Islet of Langerhans (tissue), 1 donor: ENCODE results near the gene ACAP2.
"Not testable (repeated sequence)": the region's sequence is repeated elsewhere in the genome, so short reads cannot be mapped to it uniquely, and the experiment has no call there.

Experiments
- FAIRE-seq: peaks from one replicate; lab custom pipeline; 2011; peaks lifted over from hg19 to GRCh38; lab: Jason Lieb, UNC

Gene ACAP2

DNA sequence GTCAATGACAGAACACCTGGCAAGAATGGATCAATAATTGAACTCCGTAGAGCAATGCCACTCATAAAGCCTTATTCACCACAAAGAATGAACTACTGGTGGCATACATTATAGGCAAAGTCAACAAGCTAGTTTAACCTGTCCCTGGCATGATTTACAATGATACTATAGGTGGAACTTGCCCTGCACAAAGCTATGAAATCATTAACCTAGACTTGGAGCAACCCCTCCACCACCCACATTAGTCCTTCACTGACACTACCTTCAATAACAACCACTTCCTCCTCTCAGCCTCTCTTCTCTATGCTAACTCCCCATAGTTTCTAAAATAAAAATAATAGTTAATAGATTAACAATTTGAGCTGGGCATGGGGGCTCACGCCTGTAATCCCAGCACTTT lies 54.4 kb downstream of the ACAP2 start:
- no peak for FAIRE-seq

DNA sequence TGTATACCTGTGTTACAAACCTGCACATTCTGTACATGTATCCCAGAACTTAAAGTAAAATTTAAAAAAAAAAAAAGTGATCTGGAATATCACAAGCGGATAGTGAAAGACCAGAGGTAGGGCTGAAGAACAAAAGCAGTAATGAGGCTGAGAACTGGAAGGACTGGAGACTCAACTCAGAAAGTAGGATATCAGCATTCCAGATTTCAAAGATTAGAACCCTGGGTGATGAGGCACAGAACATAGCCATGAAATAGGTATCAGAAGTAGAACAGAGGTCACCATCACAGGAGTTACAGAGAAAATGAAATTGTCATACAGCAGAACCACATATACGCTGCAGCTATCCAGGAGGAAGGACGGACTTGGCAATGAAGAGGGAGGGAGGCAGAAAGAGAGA lies 56.1 kb downstream of the ACAP2 start:
- no peak for FAIRE-seq

DNA sequence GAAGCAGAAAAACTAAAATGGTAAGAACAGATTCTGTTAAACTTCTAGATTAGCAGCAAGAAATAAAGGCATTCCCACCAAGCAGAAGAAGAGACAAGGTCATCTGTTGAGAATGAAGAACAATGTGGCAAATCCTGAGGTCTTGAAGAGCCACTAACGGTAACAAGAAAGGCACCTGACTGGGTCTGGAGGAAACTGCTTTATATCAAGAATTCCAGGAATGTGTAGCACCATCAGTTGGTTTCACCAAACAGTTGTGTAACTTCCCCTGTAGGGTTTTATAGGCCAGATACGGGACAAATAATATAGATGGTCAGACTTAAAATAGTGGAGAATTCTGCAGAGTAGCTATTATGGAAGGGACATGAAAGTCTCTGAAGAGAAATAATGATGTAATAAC lies 57.3 kb downstream of the ACAP2 start:
- FAIRE-seq: no peak

DNA sequence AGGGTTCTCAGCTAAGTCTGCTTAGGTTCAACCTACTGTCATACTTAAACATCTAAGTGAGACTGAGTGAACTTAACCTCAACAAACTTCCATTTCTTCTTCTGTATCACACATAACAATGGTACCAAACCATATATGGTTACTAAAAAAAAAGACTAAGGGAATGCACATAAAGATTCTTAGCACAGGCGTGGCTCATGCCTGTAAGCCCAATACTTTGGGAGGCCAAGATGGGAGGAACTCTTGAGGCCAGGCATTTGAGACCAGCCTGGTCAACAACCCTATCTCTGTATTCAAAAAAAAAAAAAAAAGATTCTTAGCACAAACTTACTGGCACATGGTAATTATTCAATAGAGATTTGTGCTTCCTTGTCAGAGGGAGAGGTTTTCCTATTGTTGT lies 57.9 kb downstream of the ACAP2 start:
- FAIRE-seq: no peak

DNA sequence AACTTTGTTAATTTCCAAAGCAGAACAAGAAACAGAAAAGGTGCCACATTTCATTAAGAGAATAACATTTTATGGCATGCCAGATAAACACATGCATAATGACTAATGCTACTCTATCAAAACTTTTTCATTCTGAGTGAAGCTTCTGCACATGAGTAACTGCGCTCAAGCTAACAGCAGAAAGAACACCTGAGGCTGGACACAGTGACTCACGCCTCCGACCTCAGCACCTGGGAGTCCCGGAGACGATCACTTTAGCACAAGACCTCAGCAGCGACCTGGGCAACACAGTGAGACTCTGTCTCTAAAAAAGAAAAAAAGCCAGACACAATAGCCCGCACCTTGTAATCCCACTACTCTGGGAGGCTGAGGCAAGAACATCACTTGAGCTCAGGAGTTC lies 70.6 kb downstream of the ACAP2 start:
- FAIRE-seq: no peak

DNA sequence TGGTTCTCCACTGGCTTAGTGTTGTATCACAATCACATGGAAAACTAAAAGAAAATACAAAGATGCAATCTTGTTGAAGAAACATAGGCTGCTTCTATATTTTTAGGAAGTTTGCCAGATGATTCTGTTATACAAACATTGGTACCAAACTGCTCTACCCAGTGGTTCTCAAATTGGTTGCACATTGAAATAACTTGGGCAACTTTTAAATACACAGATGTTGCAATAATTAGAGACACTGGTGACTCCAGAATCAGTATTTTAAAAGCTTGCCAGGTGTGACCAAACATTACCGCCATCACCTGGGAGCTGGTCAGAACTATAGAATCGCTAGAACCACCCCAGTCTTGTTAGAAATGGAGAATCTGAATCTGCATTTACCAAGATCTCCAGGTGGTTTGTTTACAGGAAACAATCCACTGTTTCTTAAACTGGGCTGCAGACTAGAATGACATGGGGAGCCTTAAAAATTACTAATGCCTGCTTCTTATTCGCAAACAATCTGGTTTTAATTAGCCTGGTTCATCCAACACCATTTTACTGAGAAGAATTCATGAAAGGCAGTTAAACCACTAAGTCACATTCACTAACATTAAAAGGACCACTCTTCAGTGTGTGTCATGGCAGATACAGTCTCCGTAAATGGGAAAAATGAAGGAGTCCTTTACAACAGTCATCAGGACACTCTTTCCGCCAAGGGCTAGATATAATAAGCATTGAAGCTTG lies 76.5 kb downstream of the ACAP2 start:
- no peak for FAIRE-seq

DNA sequence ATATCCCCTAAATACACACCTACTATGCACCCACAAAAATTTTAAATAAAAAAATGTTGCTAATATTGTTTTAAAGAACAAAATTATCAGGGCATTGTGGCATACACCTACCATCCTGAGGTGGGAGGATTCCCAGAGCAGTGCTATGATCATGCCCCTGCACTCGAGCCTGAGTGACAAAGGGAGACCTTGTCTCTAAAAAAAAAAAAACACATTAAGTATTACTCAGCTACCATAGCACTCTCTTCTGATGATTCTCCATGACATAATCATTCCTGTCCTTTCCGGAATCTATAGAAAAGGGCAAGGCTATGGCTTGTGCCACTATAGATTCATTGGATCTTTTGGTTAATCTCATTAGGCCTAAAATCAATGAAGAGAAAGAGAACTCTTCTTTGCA lies 77.4 kb downstream of the ACAP2 start:
- FAIRE-seq: no peak

DNA sequence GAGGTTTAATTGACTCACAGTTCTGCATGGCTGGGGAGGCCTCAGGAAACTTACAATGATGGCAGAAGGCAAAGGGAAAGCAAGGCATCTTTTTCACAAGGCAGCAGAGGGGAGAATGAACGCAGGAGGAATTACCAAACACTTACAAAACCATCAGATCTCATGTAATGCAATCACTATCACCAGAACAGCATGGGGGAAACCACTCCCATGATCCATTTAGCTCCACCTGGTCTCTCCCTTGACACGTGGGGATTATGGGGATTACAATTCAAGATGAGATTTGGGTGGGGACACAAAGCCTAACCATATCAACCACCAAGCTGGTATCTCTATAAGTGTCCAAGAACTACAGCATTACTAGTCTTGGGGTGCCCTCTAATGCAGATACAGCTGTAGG lies 85.0 kb downstream of the ACAP2 start:
- not testable (repeated sequence) for FAIRE-seq

DNA sequence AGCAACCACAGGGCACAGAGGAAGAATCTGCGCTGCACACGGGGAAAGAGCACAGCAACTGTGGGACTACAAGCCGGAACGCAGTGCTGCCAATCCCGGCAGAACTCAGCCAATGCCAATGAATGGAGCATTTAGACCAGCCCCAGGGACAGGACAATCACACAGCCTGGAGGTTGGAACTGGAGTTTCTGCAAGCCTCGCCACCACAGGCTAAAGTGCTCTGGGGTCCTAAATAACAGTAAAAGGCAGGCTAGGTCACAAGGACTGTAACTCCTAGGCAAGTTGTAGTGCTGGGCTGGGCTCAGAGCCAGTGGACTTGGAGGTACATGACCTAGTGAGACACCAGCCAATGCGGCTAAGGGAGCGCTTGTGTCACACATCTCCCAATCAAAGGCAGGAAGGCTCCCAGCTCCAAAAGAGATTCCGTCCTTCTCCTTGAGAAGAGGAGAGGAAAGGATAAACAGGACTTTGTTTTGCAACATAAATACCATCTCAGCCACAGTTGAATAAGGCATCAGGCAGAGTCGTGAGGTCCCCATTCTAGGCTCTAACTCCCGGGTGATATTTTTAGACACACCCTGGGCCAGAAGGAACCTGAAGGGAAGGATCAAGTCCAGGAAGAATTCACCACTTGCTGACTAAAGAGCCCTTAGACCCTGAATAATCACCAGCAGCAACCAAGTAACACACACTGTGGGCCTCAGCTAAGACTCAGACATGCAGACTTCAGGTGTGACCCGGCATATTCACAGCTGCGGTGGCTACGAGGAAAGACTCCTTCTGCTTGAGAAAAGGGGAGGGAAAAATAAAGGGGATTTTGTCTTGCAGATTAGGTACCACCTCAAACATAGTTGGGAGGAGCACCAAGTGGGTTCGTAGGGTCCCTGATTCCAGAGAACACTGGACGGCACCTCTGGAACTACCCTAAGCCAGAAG lies 86.4 kb downstream of the ACAP2 start:
- no peak for FAIRE-seq

DNA sequence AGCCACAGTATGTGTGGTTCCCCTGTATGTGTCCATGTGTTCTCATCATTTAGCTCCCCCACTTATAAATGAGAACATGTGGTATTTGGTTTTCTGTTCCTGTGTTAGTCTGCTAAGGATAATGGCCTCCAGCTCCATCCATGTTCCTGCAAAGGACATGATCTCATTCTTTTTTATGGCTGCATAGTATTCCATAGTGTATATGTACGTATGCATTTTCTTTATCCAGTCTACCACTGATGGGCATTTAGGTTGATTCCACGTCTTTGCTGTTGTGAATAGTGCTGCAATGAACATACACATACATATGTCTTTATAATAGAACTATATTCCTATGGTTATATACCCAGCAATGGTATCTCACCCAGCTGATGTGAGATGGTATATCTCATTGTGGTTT lies 88.8 kb downstream of the ACAP2 start:
- not testable (repeated sequence) for FAIRE-seq

DNA sequence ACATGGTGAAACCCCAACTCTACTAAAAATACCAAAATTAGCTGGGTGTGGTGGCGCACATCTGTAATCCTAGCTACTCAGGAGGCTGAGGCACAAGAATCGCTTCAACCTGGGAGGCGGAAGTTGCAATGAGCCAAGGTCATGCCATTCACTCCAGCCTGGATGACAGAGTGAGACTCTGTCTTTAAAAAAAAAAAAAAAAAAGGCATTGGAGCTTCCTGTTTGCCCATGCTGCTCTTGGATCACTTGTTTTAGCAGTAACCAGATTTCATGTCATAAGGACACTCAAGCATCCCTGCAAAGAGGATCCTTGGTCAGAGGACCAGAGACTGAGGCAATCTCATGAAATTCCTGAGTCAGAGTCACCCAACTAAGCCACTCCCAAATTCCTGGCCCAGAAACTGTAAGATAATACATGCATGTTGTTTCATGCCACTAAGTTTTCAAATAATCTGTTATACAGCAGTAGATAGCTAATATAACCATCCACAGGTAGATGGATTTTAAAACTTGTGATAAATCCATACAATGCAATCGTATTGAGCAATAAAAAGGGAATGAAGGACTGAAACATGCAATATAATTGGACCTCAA lies 89.8 kb downstream of the ACAP2 start:
- FAIRE-seq: no peak

DNA sequence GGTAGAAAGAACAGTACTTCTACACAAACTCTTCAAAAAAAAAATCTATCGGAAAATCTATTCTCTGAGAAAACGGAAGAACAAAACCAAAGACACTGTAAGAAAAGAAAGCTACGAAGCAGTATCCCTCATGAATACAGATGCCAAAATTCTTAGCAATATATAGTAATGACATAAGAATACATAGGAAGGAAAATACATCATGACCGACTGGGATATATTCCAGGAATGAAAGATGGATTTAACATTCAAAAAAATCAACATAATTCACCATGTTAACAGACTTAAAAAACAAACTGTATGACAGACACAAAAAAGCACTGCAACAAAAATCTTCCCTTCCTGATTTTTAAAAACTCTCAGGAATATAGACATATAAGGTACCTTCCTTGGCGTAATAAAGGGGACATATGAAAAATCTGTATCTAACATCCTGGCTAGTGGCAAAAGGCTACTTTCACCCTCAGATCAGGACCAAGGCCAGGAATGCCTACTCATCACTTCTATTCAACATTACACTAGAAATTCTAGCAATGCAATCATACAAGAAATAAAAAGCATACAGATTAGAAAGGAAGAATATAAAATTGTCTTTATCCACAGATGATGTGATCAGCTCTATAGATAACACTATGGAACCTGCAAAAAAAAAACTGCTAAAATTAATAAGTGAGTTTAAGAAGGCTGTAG lies 94.2 kb downstream of the ACAP2 start:
- FAIRE-seq: no peak

DNA sequence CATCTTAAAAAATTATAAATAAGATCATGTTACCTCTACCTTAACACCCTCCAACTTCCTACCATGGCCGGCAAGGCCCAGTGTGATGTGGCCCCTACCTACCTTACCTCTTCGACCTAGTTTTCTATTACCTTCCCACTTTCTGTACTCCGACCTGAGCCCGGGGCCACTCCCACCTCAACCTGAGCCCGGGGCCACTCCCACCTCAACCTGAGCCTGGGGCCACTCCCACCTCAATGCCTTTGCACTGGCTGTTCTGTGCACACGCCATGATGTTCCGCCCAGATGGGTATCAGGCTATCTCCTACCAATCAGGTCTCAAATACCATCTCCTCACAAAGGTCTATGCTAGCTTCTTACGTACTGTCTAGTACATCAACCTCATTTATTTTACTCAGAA lies 105.1 kb downstream of the ACAP2 start:
- FAIRE-seq: no peak

DNA sequence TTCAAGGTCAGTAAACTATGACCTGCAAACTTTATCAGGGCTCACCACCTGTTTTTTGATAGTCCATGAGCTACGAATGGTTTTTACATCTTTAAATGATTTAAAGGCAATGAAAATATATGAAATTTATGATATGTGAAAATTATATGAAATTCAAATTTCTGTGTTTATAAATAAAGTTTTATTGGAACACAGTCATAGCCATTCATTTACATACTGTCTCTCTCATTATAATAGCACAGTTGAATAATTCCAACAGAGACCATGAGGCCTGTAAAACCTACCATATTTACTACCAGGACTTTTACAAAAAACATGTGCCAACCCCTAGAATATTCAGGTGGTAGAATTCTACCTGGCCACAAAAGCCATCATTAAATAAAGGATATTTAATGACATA lies 107.9 kb downstream of the ACAP2 start:
- no peak for FAIRE-seq

DNA sequence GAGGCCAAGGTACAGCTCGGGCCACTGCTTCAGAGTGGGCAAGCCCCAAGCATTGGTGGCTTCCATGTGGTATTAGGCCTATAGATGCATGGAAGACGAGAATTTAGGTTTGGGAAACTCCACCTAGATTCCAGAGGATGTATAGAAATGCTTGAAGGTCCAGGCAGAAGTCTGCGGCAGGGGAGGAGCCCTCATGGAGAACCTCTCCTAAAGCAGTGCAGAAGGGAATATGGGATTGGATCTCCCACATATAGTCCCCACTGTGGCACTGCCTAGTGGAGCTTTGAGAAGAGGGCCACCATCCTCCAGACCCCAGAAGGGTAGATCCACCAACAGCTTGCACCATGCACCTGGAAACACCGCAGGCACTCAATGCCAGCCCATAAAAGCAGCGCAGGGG lies 123.8 kb downstream of the ACAP2 start:
- no peak for FAIRE-seq

DNA sequence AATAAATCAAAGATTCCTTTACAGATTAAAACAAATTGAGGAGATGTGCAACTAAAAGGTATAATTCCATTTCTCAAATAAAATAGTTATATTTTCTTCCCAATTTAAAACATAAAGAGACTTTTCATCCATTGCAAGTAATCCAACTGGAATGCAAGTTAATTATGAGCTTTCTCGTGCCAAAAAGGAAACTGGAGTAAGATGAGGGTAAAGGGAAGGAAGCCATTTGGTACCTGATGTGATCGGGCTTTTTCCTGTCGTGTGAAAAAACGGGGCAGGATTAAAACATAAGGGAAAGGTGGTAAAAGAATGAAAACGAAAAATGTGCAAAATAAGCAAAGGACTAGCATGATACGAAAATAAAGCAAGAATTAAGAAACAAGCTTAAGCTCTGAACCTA lies 130.1 kb downstream of the ACAP2 start:
- no peak for FAIRE-seq

DNA sequence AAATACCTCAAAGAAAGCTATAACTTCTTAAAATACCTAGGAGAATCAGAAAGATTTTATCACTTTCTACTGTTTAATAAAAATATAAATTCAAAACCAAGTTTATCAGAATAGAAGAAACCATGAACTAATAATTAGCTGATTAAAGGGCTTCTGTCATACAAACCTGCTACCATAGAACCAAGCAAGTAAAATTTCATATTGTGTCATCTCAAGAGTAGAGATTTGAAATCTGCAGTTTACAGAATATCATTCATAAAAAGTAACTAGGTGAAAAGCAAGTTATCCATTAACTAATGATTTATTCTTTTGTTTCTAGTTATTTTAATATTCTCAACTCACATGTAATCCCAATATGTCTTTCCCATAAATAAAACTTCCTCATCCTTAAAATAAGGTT lies 135.1 kb downstream of the ACAP2 start:
- FAIRE-seq: peak; percentile 84

DNA sequence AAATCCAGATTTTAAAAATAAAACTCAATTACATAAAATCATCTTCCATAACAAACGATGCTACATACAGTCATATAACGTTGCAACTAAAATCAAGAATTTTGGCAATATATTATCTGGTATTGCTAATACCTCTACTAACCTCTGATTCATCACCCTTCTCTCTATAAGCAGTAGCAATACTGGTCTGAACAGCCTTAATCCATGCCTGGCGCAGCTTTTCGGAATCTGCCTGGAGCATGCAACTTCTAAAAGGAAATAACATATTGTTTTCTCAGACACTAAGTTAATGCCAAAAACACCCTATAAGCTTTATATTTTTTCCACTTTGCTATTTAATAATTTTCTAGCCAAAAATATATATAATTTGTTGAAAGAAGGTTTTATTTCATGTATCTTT lies 136.5 kb downstream of the ACAP2 start:
- FAIRE-seq: no peak

DNA sequence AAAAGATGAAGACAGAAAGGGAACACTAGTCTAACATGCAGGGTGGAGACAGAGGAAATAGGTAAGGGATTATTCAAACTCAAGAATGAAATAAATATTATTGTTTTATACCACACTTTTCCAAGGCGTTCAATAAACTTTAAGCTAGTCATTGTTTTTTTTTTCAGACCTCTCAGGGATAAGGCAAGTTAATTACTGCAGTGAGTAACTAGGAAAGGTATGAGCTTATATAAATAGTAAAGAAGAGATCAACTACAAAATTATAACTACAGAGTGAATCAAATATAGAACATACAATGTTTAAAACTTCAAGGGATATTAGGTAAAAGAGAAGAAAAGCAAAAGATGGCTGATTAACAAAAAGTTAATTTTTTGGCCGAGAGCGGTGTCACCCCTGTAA lies 140.4 kb downstream of the ACAP2 start:
- FAIRE-seq: no peak

DNA sequence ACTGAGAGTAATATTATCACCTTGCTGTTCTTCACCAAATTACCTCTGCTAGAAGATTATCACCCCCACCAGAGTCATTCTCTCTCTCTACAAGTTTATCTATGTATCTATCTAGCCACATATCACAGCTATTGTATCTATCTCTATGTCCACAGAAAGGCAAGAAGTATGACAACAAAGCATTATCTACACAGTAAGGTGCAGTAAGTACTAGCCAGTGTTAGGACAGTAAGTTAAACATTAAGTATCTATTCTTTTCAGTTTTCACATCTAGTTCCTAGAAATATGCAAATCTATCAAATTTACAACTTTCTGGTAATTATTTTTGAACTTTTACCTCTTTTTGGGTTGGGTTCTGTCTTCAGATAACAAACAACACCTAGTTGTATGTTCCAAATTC lies 145.4 kb downstream of the ACAP2 start:
- no peak for FAIRE-seq

DNA sequence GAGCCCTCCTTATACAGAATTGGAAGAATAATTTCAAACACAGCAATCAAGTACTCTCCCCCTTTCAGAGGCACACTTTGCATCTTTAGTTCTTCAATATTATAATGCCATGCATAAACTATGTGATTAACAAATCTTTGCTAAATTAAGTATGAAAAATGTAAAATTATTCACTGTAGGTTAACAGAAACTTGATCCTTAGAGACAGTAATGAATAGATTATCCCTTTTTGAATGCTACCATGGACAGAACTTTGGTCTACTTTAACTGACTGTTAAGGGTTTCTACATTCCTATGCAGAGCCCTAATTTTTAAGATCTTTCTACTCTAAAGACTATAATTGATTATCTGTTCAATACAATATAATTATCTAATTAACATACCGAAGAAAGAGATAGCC lies 146.2 kb downstream of the ACAP2 start:
- no peak for FAIRE-seq

DNA sequence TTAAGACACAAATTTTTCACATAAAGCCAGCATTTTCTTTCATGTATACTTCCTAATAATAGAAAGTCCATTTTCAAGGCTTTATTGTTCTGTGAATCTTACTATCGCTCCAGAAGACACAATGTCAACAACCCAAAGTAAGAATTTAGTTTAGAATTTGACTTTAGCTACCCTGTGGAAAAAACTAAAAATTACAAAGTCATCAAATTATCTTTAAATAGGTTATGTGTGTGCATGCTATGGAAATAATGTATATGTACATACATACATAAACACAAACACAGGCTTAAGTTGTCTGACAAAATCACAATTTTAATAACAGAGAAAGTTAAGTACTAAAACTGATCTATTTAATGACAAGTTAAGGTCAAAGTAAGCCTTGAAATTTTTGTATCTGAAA lies 151.7 kb downstream of the ACAP2 start:
- no peak for FAIRE-seq

DNA sequence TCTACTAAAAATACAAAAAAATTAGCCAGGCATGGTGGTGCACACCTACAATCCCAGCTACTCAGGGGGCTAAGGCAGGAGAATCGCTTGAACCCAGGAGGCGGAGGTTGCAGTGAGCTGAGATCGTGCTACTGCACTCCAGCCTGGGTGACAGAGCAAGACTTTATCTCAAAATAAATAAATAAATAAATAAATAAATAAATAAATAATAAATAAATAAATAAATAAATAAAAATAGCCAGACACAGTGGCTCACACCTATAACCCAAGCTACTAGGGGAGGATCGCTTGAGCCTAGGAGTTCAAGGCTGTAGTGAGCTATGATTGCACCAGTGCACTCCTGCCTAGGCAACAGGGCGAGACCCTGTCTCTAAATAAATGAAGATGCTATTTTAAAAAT lies 152.2 kb downstream of the ACAP2 start:
- FAIRE-seq: not testable (repeated sequence)
